HPDE6-E6E7 (cell line): ENCODE measurements around the gene L3MBTL3.

ENCODE experiments used
- DNase-seq: peaks from one replicate; pipeline ENCODE4 v3.0.0; 2011; ENCODE audit warnings: missing footprints; ENCODE audit errors: extremely low spot score

Gene L3MBTL3

GRCh38 chr6:130183271-130184222 lies 165.2 kb downstream of the L3MBTL3 start:
- no peak for DNase-seq

GRCh38 chr6:130185658-130186057 lies 167.3 kb downstream of the L3MBTL3 start:
- no peak for DNase-seq

- DNase-seq: no peak
Observed at GRCh38 chr6:130187335-130188206, 169.2 kb downstream of the L3MBTL3 start.

GRCh38 chr6:130188207-130188899 lies 170.0 kb downstream of the L3MBTL3 start:
- no peak for DNase-seq

- no peak for DNase-seq
Observed at GRCh38 chr6:130189531-130190397, 171.4 kb downstream of the L3MBTL3 start.
